ENCODE measurements around the gene ATG9A. TPM values are rescaled to one million over a fixed set of nuclear protein-coding genes. Genes with fewer than 3 reads are reported as not detected.

ATG9A gene
- total RNA-seq, 6 experiments from 2014 or later, result 28.3 to 39.6 (median 33.2) TPM

- TF ChIP-seq, protein P1, sequence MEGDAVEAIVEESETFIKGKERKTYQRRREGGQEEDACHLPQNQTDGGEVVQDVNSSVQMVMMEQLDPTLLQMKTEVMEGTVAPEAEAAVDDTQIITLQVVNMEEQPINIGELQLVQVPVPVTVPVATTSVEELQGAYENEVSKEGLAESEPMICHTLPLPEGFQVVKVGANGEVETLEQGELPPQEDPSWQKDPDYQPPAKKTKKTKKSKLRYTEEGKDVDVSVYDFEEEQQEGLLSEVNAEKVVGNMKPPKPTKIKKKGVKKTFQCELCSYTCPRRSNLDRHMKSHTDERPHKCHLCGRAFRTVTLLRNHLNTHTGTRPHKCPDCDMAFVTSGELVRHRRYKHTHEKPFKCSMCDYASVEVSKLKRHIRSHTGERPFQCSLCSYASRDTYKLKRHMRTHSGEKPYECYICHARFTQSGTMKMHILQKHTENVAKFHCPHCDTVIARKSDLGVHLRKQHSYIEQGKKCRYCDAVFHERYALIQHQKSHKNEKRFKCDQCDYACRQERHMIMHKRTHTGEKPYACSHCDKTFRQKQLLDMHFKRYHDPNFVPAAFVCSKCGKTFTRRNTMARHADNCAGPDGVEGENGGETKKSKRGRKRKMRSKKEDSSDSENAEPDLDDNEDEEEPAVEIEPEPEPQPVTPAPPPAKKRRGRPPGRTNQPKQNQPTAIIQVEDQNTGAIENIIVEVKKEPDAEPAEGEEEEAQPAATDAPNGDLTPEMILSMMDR (IDR thresholded peaks at IDR 0.05), result no peak
- no peak for TF ChIP-seq POLR2A (IDR thresholded peaks at IDR 0.05)
- peak; percentile 46 to 70 (median 64) for ATAC-seq
- Histone ChIP-seq H3K9me3 (no peaks in the 10 kb centered on the region), H3K27ac (peak overlapping the region; percentile 68 to 85 (median 76)), H3K4me3 (peak overlapping the region; percentile 54 to 72 (median 59)), H3K36me3 (peaks cover 0 to 53% (median 19%) of the 10 kb centered on the region in 4 donors), H3K4me1 (peaks cover 0 to 23% (median 11%) of the 10 kb centered on the region in 4 donors), H3K27me3 (no peaks in the 10 kb centered on the region)
- 3% methylated on average over 9 of the region's 37 CpGs for WGBS (ENCODE audit: insufficient coverage, low coverage, low lambda C conversion rate, missing lambda C conversion rate)
- peak; percentile 69 to 87 (median 84) for DNase-seq
- intact Hi-C loops (cut with DNase I), result loop anchor here in 1 of 2 donors (5.0 kb wide), 1 partner anchor 41 kb away; the partner anchor contains the start of genes CNPPD1 and RETREG2
Observed at GRCh38 chr2:219218217-219218731, 11.2 kb downstream of the ATG9A start.

DNA sequence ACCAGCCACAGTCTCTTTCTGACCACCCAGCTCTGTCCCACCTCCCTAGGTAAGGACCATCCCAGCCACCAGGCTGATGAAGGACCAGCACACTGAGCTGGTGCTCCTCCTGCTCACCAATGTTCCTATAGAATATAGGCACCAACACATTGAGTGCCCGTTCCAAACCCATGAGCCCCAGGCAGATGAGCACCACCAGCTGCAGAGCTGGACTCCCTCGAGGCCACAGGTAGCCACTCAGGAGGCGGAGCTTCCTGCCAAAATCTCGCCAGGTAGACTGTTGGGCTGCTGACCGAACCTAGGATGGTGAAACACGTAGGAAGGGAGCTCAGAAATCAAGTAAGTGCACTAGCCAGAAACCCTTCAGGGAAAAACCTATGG, 12.9 kb downstream of the ATG9A start:
- intact Hi-C loops (cut with DNase I), result loop anchor here in 1 of 2 donors (5.0 kb wide), 1 partner anchor 39 kb away; the partner anchor contains the start of genes CNPPD1 and RETREG2
- Histone ChIP-seq H3K9me3 (no peaks in the 10 kb centered on the region), H3K27me3 (no peaks in the 10 kb centered on the region), H3K4me1 (peaks cover 0 to 23% (median 11%) of the 10 kb centered on the region in 4 donors), H3K27ac (no peak overlapping the region), H3K4me3 (no peak overlapping the region), H3K36me3 (peaks cover 0 to 50% (median 8%) of the 10 kb centered on the region in 4 donors)
- TF ChIP-seq, protein P1 (IDR thresholded peaks at IDR 0.05), result no peak
- no peak for TF ChIP-seq POLR2A (IDR thresholded peaks at IDR 0.05)
- no peak for ATAC-seq
- WGBS (ENCODE audit: insufficient coverage, low coverage, low lambda C conversion rate, missing lambda C conversion rate), result 85% methylated on average over 2 of the region's 6 CpGs
- no peak for DNase-seq

DNA sequence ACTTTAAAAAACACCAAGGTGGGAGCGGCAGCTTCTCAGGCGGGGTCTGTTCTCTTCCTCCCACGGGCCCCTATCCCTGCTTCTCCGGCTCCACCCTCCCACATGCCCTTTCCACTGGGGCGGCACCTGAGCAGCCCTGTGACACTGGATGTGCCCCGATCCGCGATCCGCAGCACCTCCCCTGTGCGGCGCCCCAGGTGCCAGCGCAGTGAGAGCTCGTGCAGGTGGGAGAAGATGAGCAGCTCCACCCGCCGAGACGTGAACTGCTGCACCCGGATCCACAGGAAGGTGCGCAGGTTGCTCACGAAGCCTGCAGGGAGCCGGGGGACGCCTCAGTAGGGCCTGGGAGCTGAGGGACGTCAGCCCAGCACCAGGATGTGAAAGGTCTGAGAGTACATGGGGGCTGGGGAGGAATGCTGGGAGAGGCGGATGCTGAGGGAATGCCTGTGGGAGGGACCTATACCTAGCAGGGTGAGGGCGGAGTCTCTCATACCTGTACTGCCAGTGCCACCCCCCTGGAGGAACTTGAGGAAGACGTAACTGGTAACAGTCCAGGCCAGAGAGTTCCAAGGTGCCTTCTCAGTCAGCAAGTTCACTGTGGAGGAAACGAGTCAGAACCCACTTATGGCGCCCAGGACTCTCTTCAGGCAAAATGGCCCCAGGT, 13.4 kb downstream of the ATG9A start:
- WGBS (ENCODE audit: insufficient coverage, low coverage, low lambda C conversion rate, missing lambda C conversion rate), result 94% methylated on average over 18 of the region's 27 CpGs
- intact Hi-C loops (cut with DNase I), result loop anchor here in 1 of 2 donors (5.0 kb wide), 1 partner anchor 39 kb away; the partner anchor contains the start of genes CNPPD1 and RETREG2
- no peaks in the 10 kb centered on the region for H3K9me3 ChIP-seq
- peaks cover 0 to 45% (median 5%) of the 10 kb centered on the region in 4 donors for H3K36me3 ChIP-seq
- no peak overlapping the region for H3K27ac ChIP-seq
- H3K4me3 ChIP-seq, result no peak overlapping the region
- no peak for TF ChIP-seq POLR2A (IDR thresholded peaks at IDR 0.05)
- TF ChIP-seq, protein P1 (IDR thresholded peaks at IDR 0.05), result no peak
- H3K27me3 ChIP-seq, result no peaks in the 10 kb centered on the region
- DNase-seq, result no peak
- H3K4me1 ChIP-seq, result peaks cover 0 to 23% (median 11%) of the 10 kb centered on the region in 4 donors
- ATAC-seq, result no peak

GRCh38 chr2:219214786-219215185, 14.7 kb downstream of the ATG9A start:
- intact Hi-C loops (cut with DNase I), result loop anchor here (5.0 kb wide), 2 partner anchors 37 to 52 kb away; partner anchors contain the start of genes CNPPD1 (in 1 of the 2), NHEJ1 (in 1 of the 2) and RETREG2 (in 1 of the 2)
- H3K27ac ChIP-seq, result no peak overlapping the region
- peaks cover 0 to 48% (median 0%) of the 10 kb centered on the region in 4 donors for H3K36me3 ChIP-seq
- peaks cover 0 to 23% (median 11%) of the 10 kb centered on the region in 4 donors for H3K4me1 ChIP-seq
- no peak for TF ChIP-seq POLR2A (IDR thresholded peaks at IDR 0.05)
- TF ChIP-seq, protein P1 (IDR thresholded peaks at IDR 0.05), result no peak
- H3K27me3 ChIP-seq, result no peaks in the 10 kb centered on the region
- no peak for ATAC-seq
- no peaks in the 10 kb centered on the region for H3K9me3 ChIP-seq
- WGBS (ENCODE audit: insufficient coverage, low coverage, low lambda C conversion rate, missing lambda C conversion rate), result 94% methylated on average over 6 of the region's 6 CpGs
- no peak overlapping the region for H3K4me3 ChIP-seq
- no peak for DNase-seq
